Measurements from ENCODE around the gene FCGR3A.
"Not testable (repeated sequence)": the region's sequence is repeated elsewhere in the genome, so short reads cannot be mapped to it uniquely, and the experiment has no call there.

Gene FCGR3A

DNA sequence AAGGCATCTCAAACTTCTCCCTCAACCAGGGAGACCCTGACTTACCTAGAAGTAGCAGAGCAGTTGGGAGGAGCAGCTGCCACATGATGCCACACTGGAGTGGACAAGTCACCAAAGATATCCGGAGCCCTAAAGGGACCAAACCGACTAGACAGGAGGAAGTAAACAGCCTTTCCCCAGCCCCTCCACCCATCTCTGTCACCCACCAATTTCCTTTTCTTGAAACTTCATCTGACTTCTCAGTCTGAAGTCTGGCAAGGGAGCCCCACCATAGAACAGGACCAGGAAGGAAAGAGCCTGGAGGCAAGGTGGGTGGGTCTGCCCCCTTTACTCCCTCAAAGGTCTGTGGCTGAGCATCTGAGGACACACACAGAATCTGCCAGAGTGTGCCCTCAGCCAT lies at the start of gene FCGR3A:
FCGR3A (minus strand) TSS at position 167 of the 400 bp plus-strand sequence; CDS start at position 85, 82 bp downstream.
- FAIRE-seq, result no peak

DNA sequence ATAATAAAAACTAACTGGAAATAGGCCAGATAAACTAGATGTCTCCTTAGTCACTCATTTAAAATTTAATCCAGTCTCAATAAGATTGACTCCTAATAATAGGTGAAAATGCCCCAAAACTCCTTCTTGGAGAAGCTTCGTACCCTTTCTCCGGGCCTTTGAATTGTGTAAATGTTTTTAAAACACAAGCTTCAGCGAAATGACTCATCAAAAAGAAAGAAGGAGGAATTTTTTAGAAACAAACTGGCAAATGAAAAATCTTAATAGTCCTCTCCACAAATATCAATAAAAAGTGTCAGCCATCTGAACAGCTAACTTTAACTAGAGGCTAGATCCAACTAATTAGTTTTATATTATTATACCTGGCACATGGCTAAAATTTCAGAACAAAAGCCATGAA lies 47.5 kb upstream of the FCGR3A start:
- not testable (repeated sequence) for FAIRE-seq

DNA sequence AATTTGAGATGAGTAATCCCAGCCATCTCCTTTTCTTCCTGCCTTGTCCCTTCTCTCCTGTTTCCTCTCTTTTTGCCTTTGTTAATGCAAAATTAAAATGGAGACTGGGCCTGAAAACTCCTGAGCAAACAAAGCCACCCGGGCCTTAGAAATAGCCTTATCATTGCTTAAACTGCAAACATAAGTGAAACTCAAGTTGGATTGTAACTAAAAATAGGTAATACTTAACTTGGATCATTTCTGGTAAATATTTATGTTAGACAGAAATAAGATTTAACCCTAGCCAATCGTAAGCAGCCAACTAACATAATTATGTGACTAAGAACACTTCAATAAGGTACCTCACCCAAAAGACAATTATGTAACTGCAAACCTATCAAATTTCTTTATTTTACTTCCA lies 46.0 kb upstream of the FCGR3A start:
- FAIRE-seq, result not testable (repeated sequence)

DNA sequence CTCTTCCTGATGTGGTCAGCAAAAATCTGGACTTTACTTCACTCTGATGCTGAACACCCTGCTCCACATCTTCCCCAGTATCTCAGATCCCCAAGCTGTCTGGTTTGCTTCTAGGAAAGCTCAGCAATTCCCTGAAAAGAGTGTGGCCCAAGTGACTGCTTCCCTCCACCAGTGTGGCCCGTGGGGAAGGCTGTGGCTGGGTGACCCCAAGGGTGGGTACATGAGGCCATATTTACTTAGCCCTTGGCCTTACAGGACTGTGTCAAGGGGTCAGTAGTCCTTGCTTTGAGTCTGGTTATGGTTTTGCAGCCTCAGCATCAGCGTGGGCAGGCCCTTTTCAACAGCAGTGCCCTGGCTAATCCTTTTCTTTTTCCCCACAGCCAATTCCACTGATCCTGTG lies 45.6 kb upstream of the FCGR3A start:
- FAIRE-seq, result not testable (repeated sequence)

DNA sequence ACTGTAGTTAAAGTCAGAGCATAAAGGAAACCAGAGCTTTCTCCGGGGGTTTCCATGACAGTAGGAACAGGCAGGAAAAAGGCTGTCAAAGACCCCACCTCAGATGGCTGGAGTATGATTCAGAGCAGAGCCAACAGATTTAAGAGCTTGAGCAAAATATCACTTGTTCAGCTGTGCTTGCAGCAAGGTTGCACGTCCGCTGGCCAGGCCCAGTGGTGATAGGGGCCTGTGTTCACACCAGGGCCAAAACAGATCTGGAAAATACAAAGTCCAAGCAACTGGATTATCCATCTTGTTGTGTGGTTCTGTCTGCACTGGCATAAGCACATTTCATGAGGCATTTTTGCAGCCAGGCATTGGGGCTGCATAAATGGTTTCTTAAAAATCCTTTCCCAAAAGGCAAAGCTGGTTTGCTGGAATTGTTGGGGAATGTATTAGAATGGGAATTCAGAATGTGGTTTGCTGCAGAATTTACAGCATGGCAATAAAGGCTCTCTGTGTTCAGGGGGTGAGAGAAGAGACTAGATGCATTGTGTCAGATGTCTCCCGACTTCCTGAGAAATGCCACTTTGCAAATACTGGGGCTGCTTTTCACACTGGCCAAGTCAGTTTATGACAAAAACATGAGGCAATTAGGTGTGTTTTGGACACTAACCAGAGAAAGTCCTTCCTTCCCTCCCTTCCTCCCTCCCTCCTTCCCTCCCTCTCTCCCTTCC lies 44.8 kb upstream of the FCGR3A start:
- not testable (repeated sequence) for FAIRE-seq

DNA sequence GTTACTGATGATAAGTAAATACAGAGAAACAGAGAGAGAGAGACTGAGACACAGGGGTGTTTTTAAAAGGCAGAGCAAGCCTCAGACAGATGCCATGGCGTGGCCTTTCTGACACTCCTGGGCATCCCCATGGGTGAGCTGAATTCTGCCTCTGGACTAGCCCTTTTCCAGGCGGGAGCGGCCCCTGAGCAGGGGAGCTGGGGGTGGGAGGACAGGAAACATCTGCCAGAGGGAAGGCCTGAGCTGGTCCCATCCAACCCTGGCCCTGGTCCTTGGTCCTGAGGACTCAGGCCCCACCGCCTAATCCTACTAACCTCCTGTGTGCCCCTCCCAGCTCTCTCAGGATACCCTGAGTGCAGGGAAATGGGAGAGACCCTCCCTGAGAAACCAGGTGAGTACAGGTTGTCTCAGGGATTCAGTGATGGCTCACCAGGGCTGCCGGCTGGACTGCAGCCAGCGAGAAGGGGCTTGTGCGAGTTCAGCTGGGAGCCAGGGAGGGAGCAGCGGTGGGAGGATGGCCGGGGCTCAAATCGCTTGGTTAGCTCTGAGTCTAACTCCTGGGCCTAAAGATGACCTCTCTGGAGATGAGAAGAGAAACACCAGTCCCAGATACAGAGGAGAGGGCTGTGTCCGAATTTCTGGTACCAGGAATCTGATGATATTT lies 43.6 kb upstream of the FCGR3A start:
- FAIRE-seq, result not testable (repeated sequence)

DNA sequence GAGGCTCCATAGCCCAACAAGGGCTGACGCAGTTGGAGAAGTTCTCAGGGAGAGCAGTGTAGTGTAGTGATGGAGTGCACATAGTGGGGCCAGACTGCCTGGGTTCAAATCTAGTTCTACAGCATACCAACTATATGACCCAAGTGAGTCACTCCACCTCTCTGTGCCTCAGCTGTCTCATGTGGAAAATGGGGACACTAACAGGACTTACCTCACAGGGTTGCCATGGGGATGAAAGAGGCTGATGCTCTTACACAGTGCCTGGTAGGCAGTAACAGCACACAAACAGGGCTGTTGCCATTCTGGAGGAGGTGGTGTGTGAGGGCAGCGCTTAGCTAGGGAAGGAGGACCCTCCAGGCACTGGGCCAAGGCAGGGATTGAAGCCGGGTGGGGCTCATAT lies 43.0 kb upstream of the FCGR3A start:
- not testable (repeated sequence) for FAIRE-seq

DNA sequence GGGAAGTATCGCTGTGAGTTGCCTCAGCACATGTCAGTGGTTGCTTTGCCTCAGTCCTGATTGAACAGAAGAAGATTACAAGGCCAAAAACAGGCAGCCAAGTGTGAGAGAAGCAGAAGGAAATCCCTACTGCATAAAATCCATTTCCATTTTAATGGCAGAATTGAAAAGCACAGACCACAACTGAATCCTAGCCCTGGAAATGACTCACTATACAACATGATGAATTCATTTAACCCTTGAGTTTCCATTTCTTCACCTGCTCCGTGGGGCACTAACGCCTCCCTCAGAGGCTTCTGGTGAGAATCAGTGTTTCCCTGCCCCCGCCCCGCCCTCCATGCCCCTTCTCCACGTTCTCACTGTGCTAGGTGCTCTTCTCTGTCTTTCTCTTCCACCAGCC lies 40.3 kb upstream of the FCGR3A start:
- FAIRE-seq, result not testable (repeated sequence)

DNA sequence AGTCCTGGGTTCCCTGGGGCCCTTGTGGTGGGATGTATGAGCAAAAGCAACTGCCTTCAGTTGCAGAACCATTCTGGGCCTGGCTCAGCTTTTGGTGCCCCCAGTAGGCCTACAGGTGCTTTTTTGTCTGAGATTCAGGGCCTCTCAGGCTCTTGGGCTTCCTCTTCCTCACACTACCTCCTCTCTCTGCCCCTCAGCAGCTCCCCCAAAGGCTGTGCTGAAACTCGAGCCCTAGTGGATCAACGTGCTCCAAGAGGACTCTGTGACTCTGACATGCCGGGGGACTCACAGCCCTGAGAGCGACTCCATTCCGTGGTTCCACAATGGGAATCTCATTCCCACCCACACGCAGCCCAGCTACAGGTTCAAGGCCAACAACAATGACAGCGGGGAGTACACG lies 39.7 kb upstream of the FCGR3A start:
- FAIRE-seq, result not testable (repeated sequence)

DNA sequence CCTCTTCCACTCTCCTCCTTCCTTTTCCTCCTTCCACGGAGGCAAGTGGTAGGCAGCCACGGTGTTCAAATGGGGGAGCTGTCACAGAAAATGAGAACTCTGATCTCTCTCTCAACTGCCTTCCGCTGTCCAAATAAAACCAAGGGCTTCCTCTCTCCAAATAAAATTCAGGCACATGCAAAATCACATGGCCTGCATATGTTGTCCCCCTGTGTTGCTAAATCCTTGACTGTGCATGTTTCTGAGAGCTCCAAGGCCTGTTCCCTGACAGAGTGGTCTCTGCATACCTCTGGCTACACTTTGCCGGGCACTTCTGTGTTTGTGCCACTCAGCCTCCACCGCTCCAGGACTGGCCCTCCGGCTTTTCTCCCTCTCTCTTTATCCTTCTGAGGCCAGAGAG lies 39.0 kb upstream of the FCGR3A start:
- not testable (repeated sequence) for FAIRE-seq

DNA sequence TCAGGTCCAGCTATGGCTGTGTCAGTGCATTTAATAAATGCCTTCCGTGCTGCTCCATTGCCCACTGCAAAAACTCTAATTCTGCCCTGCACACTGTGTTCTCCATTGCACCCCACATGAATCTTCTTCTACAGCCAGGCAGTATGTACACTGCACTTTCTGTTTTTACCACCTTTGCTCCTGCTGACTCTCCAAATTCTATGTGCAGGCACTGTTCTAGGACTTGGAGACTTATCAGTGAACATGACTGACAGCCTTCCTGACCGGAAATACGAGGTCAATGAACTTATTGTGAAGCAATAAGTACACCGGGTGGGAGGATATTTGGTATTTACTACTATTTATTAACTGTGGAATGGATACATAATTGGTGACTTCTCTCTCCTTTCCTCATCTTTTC lies 33.3 kb upstream of the FCGR3A start:
- FAIRE-seq, result not testable (repeated sequence)

DNA sequence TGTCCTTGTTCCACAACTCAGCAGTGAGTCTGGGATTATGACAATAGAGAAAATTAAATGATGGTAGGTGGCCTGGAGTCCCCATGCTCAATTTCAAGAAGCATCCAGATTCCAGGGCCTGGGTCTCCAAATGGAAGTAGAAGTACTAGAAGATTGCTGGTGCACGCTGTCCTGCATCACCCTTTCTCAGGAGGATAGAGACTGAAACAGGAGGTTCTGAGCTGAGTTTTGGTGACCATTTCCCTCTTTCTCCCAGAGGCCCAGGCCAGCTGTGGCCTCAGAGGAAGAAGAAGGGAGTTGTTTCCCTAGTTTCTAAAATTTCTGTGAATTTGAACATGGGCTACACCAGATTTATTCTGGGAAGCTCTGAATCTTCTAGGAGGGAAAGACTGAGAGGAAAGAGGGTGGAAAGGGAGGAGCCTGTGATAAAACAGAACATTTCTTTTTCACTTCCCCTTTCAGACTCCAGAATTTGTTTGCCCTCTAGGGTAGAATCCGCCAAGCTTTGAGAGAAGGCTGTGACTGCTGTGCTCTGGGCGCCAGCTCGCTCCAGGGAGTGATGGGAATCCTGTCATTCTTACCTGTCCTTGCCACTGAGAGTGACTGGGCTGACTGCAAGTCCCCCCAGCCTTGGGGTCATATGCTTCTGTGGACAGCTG lies 31.4 kb upstream of the FCGR3A start:
- not testable (repeated sequence) for FAIRE-seq

DNA sequence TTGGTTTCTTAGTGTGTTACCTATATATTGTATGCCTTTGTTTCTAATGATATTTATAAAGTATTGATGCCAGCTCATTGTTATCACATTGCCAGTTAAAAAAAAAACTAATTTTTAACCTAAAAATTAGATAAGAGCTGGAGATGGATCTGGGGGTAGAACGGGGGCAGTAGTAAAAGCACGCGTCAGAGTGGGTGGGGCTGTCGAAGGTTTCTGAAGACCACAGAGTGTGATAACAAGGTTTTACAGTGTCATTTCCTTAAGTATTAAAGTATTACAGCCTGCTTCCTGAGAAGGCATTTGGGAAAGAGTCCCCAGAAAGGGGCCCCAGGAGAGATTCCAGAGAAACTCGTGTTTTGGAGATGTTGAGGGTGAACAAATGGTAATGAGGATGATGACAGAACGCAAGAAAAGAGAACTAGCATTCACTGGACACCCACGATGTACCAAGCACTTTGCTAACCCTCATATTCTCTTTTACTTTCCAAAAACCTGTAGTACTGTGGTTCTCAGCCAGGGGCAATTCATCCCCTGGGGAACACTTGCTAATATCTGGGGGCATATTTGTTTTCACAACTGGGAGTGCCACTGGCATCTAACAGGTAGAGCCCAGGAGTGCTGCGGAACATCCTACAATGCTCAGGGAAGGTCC lies 30.4 kb upstream of the FCGR3A start:
- FAIRE-seq, result not testable (repeated sequence)

DNA sequence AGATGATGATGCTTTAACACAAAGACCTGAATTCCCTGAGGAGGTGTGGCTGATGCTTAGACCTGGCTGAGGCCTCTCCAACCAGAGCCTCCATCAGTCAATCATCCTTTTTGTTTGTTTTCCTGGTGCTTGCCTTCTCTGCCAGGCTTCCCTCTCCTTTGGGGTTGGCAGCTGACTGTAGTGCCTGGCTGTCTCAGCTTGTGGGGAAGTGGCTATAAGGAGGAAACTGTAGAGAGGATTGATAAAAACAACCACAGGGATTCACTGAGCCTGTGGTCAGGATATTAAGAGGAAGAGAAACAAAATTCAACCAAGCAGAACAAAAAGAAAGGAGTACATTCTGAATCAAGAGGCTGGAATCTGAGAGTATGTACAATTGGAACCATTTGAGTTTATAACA lies 27.1 kb upstream of the FCGR3A start:
- FAIRE-seq, result not testable (repeated sequence)

DNA sequence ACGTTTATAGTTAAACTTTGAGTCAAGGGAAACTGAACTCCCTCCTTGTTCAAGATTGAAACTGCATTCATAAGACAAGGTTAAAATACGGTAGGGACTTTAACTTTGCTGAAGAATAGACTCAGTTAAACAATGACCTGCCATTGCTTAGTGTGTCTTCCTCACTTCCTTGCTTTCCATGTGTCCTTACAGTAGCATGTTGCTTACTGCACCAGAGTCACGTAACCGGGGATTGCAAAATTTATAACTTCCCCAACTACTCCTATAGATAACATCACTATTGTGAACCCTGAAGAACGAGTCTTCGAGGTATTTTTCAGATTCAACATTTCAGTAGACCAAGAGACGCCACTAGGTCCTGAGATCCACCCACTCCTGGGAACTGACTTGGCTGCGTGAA lies 22.1 kb upstream of the FCGR3A start:
- FAIRE-seq, result not testable (repeated sequence)

DNA sequence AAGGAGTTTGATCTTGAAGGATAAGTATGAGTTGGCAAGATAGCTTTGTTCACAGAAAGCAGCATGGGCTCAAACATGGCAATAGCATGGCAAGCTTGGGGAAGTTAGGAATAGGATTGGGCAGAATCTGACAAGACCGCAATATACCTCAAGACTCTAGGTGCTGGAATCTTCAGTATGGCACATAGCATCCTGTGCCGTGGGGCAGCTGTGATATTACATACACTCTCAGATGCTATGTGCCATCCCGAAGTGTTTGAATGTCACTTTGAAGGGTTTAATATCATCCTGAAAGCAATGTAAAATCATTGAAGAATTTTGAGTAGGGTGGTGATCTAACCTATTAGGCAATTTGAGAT lies 17.0 kb upstream of the FCGR3A start:
- not testable (repeated sequence) for FAIRE-seq

DNA sequence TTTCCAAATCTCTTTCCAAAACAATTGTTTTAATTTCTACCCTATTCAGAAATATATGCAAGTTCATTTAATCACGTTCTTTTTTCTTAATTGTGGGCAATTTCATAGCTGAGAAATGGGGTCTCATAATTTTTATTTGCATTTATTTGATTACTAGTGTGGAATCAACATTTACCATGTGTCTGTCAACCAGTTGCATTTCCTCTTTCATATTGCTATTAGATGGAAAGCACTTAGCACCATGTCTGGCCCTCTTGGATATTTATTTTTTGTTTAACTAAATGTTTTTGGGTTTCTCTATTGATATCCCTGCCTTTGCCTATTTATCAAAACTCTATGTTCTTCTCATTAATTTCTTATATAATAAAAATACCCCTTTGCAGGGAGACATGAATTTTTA lies 13.9 kb upstream of the FCGR3A start:
- FAIRE-seq, result not testable (repeated sequence)

DNA sequence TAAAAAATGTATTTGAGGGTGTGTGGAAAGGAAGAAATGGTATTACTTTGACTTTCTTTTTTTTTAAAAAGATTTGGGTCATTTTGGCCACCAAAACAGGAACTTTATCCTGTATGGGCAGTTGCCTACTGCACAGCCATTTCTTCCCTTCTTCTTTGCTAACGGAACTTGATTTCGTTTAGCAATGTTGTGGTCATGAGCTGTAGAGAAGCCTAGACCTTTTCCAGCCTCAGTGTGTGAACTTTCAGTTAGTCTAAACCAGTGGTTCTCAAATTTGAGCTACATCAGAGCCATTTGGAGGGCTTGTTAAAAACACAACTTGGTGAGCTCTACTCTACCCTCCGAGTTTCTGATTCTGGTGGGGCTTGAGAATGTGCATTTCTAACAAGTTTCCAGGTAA lies 12.8 kb upstream of the FCGR3A start:
- FAIRE-seq, result not testable (repeated sequence)

DNA sequence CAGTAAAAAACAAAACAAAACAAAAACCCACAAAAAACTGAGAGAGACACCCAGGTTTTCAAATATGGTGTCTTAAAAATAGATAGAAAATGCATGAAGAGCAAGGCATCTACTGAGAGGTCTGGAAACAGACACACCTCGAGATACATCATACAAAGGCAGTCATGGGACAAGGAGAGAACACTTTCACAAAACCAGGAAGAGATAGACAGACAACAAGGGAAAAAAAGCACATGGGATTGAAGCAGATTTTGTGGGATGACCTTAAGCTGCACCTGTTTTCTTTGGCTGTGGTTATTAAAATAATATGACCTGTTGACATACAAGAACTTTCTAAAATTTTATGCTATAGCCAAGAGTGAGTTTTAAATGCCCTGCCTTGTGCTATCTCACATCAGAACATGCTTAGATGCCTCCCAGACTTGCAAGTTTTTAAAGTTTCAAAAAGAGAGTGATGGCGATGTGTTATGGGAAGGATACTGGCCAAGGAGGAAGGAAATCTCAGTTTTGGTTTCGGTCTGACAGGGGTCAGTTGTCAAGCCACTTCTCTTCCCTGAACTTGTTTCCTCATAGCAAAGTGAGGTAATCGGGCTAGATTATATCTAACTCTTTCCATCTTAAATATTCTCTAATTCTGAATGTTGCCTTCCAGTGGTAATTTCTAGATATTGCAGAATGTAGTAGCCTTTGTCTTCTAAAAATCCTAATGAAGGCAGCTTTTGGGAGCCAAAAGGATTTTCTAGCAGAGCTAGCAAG lies 11.5 kb upstream of the FCGR3A start:
- not testable (repeated sequence) for FAIRE-seq

DNA sequence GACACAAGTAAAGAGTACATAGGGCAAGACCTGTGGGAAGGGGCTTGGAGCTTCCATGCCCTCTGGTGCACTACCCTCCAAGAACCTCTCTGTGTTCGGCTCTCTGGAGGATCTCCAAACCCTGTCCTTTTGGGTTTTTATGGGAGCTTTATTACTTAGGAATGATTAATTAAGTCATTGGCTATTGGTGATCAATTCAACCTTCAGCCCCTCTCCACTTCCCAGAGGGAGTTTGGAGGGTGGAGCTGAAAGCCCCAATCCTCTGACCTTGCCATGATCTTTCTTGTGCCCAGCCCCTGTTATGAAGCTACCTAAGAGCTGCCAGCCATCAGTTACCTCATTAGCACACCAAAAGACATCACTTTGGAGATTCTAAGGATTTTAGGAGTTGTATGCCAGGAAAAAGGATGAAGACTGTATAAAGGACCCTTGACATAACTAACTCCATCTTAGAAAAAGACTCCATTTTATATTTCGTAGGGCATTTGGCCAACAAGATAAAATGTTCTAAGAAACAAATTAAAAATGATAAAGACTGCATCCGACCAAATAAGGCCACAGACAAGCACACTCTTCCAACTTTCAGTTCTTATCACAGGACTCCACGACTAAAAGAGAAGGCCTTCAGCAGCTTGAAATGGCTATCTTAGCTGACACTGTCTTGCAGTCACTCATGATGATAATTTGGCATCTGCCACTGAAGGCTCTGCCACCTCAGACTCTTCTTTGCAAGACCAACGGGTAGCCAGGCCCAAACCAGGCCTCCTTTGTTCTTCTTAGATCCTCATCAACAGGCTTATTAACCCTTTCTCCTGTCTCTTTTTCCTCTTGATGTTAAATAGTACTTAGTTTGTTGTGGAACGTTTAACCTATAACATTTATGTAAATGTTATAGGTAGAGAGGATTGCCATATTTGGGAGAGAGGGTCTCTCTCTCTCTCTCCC lies 8.2 kb upstream of the FCGR3A start:
- FAIRE-seq, result not testable (repeated sequence)

DNA sequence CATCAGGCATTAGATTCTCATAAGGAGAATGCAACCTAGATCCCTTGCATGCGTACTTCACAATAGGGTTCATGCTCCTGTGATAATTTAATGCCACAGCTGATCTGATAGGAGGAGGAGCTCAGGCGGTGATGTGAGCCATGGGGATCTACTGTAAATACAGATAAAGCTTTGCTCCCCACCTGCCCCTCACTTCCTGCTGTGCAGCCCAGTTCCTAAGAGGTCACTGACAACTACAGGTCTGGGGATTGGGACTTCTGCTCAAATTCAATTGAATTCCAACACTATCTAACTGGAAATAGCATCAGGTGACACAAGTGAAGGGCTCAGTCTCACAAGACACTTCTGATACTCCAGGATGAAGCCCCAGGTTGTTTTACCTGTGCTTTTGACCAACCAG lies 7.4 kb upstream of the FCGR3A start:
- FAIRE-seq, result not testable (repeated sequence)
